ENCODE data around the gene MAP3K4. TPM values are rescaled to one million over a fixed set of nuclear protein-coding genes. Genes with fewer than 3 reads are reported as not detected.

MAP3K4 gene
- total RNA-seq, 1 experiment from 2014 or later = 69.8 TPM

GRCh38 chr6:161076181-161076677, 84.7 kb downstream of the MAP3K4 start:
- Mint-ChIP-seq H3K9me3 (no peaks in the 10 kb centered on the region), H3K4me1 (peaks cover 4% of the 10 kb centered on the region), H3K27ac (no peak overlapping the region), H3K4me3 (no peak overlapping the region), H3K36me3 (peaks cover 20% of the 10 kb centered on the region), H3K27me3 (ENCODE audit: low read depth) (no peaks in the 10 kb centered on the region)
- POLR2A ChIA-PET = no interaction called here
- TF ChIP-seq IRF2 (CRISPR knock-in tag; IDR thresholded peaks at IDR 0.05; ENCODE audit: borderline replicate concordance, low read depth) = no peak
- no peak for TF ChIP-seq CREM (CRISPR knock-in tag; IDR thresholded peaks at IDR 0.05)
- no peak for TF ChIP-seq NR1H2 (CRISPR knock-in tag; IDR thresholded peaks at IDR 0.05)
- TF ChIP-seq ESRRA (CRISPR knock-in tag; IDR thresholded peaks at IDR 0.05; ENCODE audit: borderline replicate concordance) = no peak
- no peak for TF ChIP-seq RORB (CRISPR knock-in tag; IDR thresholded peaks at IDR 0.05)
- no peak for TF ChIP-seq ZNF671 (CRISPR knock-in tag; IDR thresholded peaks at IDR 0.05)
- TF ChIP-seq NR3C1 (CRISPR knock-in tag; conservative IDR thresholded peaks at IDR 0.05; ENCODE audit: low read depth) = no peak
- TF ChIP-seq, protein P1, sequence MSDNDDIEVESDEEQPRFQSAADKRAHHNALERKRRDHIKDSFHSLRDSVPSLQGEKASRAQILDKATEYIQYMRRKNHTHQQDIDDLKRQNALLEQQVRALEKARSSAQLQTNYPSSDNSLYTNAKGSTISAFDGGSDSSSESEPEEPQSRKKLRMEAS (CRISPR knock-in tag; IDR thresholded peaks at IDR 0.05) = no peak
- CTCF ChIA-PET = interaction anchor here (0.7 to 1.6 kb wide), 3 partner anchors 25 to 295 kb away, joined by 3 to 5 read pairs (median 3); no protein-coding TSS in a partner anchor
- no peak for DNase-seq (ENCODE audit: low spot score)
- no peak for ATAC-seq

- Mint-ChIP-seq H3K9me3 (no peaks in the 10 kb centered on the region), H3K27ac (peak overlapping the region; percentile 26; the same call in 1 of the 2 replicates), H3K4me1 (no peaks in the 10 kb centered on the region), H3K4me3 (no peak overlapping the region), H3K27me3 (ENCODE audit: low read depth) (no peaks in the 10 kb centered on the region), H3K36me3 (peaks cover 14% of the 10 kb centered on the region)
- DNase-seq (ENCODE audit: low spot score) (no peak), ATAC-seq (no peak)
- POLR2A ChIA-PET = no interaction called here
- CTCF ChIA-PET = no interaction called here
- TF ChIP-seq ZNF219 (CRISPR knock-in tag; IDR thresholded peaks at IDR 0.05; ENCODE audit: borderline replicate concordance) (no peak), ZNF317 (CRISPR knock-in tag; IDR thresholded peaks at IDR 0.05; ENCODE audit: borderline replicate concordance, low read depth) (no peak), TP53 (CRISPR knock-in tag; IDR thresholded peaks at IDR 0.05) (no peak), PRDM15 (CRISPR knock-in tag; IDR thresholded peaks at IDR 0.05) (no peak), SOX15 (CRISPR knock-in tag; IDR thresholded peaks at IDR 0.05) (no peak), TEAD4 (CRISPR knock-in tag; IDR thresholded peaks at IDR 0.05) (no peak)
These were observed 88.1 kb downstream of the MAP3K4 start for GRCh38 chr6:161079566-161080262.

DNA sequence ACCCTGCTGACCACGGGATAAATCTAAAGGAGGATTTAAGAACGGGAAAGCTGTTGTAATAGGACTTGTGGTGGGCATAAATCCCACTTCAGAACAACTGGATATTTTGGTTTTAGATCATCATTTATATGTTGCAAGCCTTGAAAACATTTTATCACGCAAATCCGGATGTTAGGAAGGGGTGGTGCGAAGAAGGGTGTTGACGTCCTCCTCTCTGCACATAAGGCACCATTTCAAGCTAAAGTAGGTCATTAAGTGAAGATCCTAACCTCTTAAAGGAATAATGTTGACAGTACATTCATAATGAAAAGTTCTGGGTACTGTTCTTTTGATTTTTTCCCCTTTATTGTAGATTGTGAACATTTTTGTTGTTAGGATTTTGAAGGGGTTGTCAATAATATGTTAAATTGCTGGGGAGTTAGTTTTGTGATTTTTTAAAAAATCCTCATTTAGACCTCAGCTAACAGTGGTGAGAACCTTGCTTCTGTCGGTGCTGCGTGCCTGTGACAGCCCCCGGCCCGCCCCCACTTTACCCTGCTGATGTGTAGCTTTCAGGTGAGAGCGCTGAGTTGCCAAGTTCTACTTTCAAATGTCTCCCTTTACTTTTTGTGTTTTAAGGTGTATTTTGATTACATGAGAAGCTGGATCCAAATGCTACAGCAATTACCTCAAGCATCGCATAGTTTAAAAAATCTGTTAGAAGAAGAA, 88.8 kb downstream of the MAP3K4 start:
- ATAC-seq (no peak), DNase-seq (ENCODE audit: low spot score) (no peak)
- ChIA-PET CTCF (no interaction called here), POLR2A (no interaction called here)
- no peaks in the 10 kb centered on the region for H3K9me3 Mint-ChIP-seq
- peaks cover 17% of the 10 kb centered on the region for H3K36me3 Mint-ChIP-seq
- no peaks in the 10 kb centered on the region for H3K27me3 Mint-ChIP-seq (ENCODE audit: low read depth)
- no peak overlapping the region for H3K27ac Mint-ChIP-seq
- no peak overlapping the region for H3K4me3 Mint-ChIP-seq
- no peaks in the 10 kb centered on the region for H3K4me1 Mint-ChIP-seq
- no peak for TF ChIP-seq ZNF219 (CRISPR knock-in tag; IDR thresholded peaks at IDR 0.05; ENCODE audit: borderline replicate concordance)
- TF ChIP-seq OVOL2 (CRISPR knock-in tag; IDR thresholded peaks at IDR 0.05; ENCODE audit: borderline replicate concordance) = no peak
- TF ChIP-seq AFF4 (CRISPR knock-in tag; IDR thresholded peaks at IDR 0.05; ENCODE audit: borderline replicate concordance) = no peak
- TF ChIP-seq, protein P2, sequence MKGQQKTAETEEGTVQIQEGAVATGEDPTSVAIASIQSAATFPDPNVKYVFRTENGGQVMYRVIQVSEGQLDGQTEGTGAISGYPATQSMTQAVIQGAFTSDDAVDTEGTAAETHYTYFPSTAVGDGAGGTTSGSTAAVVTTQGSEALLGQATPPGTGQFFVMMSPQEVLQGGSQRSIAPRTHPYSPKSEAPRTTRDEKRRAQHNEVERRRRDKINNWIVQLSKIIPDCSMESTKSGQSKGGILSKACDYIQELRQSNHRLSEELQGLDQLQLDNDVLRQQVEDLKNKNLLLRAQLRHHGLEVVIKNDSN (CRISPR knock-in tag; IDR thresholded peaks at IDR 0.05) = no peak
- no peak for TF ChIP-seq ZNF512 (CRISPR knock-in tag; IDR thresholded peaks at IDR 0.05; ENCODE audit: borderline replicate concordance)
- no peak for TF ChIP-seq E2F5 (CRISPR knock-in tag; IDR thresholded peaks at IDR 0.05)
- TF ChIP-seq PRRX2 (CRISPR knock-in tag; IDR thresholded peaks at IDR 0.05) = no peak

All from WTC11 (cell line).